Measurements from ENCODE around the gene HLA-DPB1.
A peak's percentile ranks its signal among the peaks of the same experiment; 100 is the strongest.

DNA sequence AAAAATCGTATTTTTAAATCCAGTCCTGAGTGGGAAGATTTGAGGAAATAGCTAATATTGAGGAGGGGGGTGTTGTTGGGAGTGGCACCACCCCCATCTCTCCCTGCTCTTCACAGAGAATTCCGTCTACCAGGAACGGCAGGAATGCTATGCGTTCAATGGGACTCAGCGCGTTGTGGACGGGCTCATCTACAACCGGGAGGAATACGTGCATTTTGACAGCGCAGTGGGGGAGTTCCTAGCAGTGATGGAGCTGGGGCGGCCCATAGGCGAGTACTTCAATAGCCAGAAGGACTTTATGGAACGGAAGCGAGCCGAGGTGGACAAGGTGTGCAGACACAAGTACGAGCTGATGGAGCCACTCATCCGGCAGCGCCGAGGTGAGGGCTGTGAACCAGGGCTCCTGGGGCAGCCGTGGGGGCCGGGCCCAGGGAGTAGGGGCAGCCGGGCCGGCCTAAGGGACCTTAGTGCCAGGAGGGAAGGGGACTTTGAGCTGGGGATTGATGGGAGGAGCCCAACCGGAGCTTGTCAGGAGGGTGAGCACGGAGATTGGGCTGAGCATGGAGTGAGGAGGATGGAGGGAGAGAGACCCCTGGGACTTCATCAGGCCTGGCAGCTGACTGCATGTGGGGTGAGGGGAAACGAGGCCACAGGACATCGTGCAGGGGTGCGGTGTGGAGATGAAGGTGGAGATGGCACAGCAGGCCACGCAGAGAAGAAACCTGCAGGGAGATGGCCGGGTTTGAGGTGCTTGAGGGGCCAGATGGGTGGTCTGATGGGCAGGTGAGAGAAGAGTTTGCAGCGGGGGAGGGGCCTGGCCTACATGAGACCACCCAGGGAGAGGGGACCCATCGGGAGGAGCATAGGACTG lies 41.3 kb downstream of the HLA-DPB1 start:
- TF ChIP-seq EZH2 (IDR thresholded peaks at IDR 0.05; ENCODE audit: low read length, missing control alignments) = peak; percentile 43
- TF ChIP-seq, protein P1, sequence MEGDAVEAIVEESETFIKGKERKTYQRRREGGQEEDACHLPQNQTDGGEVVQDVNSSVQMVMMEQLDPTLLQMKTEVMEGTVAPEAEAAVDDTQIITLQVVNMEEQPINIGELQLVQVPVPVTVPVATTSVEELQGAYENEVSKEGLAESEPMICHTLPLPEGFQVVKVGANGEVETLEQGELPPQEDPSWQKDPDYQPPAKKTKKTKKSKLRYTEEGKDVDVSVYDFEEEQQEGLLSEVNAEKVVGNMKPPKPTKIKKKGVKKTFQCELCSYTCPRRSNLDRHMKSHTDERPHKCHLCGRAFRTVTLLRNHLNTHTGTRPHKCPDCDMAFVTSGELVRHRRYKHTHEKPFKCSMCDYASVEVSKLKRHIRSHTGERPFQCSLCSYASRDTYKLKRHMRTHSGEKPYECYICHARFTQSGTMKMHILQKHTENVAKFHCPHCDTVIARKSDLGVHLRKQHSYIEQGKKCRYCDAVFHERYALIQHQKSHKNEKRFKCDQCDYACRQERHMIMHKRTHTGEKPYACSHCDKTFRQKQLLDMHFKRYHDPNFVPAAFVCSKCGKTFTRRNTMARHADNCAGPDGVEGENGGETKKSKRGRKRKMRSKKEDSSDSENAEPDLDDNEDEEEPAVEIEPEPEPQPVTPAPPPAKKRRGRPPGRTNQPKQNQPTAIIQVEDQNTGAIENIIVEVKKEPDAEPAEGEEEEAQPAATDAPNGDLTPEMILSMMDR (conservative IDR thresholded peaks at IDR 0.05 in 1 of 2, IDR thresholded peaks at IDR 0.05 in 1 of 2; ENCODE audit: low read depth in 1 of 2, low read length in 2 of 2) = no peak
